ENCODE data around the gene BOC. TPM values are rescaled to one million over a fixed set of nuclear protein-coding genes. Genes with fewer than 3 reads are reported as not detected.

BOC gene
- polyA plus RNA-seq, 1 experiment: 17.7 TPM

DNA sequence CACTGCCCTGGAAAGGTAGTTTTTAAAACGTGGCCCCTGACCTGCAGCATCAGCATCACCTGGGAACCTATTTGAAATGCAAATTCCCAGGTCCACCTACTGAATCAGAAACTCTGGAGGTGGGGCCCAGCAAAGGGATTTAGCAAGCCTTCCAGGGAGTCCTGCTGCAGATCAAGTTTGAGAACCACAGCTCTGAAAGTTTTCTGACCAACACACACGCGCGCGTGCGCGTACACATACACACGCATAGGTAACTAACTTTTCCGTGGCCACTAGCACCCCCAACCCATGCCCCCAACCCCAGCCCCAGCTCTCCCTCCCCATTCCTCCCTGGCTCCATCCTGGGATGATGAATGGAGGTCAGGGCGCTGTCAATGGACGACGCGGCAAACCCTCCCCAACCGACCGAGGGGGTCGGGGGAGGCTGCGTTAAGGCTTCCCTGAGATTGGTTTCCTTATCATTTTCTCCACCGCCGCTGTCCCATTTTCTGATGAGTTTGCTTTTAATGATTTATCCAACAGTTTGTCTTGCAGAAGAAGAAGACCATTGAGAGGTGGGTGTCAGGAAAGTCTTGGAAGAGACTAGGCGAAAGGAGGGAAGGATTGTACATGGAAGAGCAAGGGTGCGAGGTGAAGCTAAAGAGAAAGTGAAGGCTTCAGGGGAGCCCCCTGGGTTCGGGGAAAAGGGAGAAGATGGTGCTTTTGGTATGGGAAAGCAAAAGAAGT is 590 bp upstream of the BOC start:
- no peaks in the 10 kb centered on the region for H3K36me3 ChIP-seq (ENCODE audit: control insufficient read depth, insufficient read depth, low read length)
- H3K27me3 ChIP-seq (ENCODE audit: control insufficient read depth, insufficient read depth, low read length): no peaks in the 10 kb centered on the region
- CTCF ChIA-PET: interaction anchor here (0.6 to 3.3 kb wide), 10 partner anchors 23 to 464 kb away, joined by 3 to 13 read pairs (median 4); no protein-coding TSS in a partner anchor
- peak overlapping the region; percentile 81 for H3K4me3 ChIP-seq (ENCODE audit: low read depth, low read length)
- POLR2A ChIA-PET: interaction anchor here (0.8 to 1.0 kb wide), 2 partner anchors 22 to 35 kb away, joined by 4 to 13 read pairs; no protein-coding TSS in a partner anchor
- TF ChIP-seq, protein P1, sequence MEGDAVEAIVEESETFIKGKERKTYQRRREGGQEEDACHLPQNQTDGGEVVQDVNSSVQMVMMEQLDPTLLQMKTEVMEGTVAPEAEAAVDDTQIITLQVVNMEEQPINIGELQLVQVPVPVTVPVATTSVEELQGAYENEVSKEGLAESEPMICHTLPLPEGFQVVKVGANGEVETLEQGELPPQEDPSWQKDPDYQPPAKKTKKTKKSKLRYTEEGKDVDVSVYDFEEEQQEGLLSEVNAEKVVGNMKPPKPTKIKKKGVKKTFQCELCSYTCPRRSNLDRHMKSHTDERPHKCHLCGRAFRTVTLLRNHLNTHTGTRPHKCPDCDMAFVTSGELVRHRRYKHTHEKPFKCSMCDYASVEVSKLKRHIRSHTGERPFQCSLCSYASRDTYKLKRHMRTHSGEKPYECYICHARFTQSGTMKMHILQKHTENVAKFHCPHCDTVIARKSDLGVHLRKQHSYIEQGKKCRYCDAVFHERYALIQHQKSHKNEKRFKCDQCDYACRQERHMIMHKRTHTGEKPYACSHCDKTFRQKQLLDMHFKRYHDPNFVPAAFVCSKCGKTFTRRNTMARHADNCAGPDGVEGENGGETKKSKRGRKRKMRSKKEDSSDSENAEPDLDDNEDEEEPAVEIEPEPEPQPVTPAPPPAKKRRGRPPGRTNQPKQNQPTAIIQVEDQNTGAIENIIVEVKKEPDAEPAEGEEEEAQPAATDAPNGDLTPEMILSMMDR (IDR thresholded peaks at IDR 0.05; ENCODE audit: insufficient read depth, low read depth, low read length): no peak
- DNase-seq (ENCODE audit: low read depth): no peak

DNA sequence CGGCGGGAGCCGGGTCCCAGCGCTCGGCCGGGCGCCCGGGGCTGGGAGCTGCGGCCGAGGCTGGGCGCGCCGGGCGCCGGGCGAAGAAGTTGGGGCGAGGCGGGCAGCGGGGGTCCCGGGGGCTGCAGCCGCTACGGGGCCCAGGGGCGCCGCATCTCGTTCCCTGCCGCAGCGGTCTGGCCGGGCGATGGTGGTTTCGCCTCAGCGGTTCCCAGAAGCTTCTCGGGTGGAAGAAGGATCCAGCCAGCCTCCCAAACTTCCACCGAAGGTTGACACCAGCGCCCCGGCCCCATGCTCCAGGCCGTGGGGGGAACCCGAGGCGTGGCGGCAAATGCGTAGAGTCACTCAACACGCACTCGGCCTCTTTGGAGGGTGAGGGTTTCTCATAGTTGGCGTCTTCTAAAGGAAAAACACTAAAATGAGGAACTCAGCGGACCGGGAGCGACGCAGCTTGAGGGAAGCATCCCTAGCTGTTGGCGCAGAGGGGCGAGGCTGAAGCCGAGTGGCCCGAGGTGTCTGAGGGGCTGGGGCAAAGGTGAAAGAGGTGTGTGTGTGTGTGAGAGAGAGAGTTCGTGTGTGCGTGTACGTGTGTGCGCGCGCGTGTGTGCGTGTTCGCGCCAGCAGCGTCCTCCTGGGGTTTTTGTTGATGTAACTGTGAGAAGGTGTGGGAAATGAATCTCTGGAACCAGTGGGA is 940 bp downstream of the BOC start:
- TF ChIP-seq, protein P1 (IDR thresholded peaks at IDR 0.05; ENCODE audit: insufficient read depth, low read depth, low read length): no peak
- no peak for DNase-seq (ENCODE audit: low read depth)
- CTCF ChIA-PET: interaction anchor here (0.7 to 3.3 kb wide), 4 partner anchors 75 to 1437 kb away, joined by 3 to 13 read pairs (median 4); no protein-coding TSS in a partner anchor
- H3K27me3 ChIP-seq (ENCODE audit: control insufficient read depth, insufficient read depth, low read length): no peaks in the 10 kb centered on the region
- peak overlapping the region; percentile 81 for H3K4me3 ChIP-seq (ENCODE audit: low read depth, low read length)
- POLR2A ChIA-PET: no interaction called here
- H3K36me3 ChIP-seq (ENCODE audit: control insufficient read depth, insufficient read depth, low read length): peaks cover 2% of the 10 kb centered on the region

DNA sequence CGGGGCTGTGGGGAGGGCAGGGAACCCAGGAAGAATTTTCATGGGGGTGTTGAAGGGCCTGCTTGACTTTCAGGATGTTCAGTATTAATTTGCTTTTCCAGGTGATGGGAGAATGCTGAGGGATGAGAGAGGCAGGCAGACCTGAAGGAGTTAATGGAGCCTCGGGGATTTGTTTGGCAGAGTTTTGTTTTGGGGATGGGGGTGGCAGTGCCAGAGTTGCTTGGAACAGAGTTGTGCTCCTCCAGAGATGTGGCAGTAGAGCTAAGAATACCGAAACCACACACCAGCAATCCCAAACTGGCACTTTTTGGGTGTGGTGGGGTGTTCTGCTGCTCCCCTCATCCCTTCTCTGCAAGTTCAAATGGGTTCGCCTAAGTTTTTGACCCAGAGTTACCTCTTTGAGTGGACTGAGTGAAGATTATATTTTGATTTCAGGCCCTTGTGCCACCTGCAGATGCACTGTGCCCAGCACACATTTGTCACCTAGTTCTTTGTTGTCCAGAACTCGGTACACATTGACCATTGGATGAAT is 1.6 kb downstream of the BOC start:
- Histone ChIP-seq H3K4me3 (ENCODE audit: low read depth, low read length) (peak overlapping the region; percentile 81), H3K36me3 (ENCODE audit: control insufficient read depth, insufficient read depth, low read length) (peaks cover 2% of the 10 kb centered on the region), H3K27me3 (ENCODE audit: control insufficient read depth, insufficient read depth, low read length) (no peaks in the 10 kb centered on the region)
- CTCF ChIA-PET: interaction anchor here (1.2 to 1.3 kb wide), 2 partner anchors 74 to 84 kb away, joined by 4 read pairs; no protein-coding TSS in a partner anchor
- DNase-seq (ENCODE audit: low read depth): no peak
- POLR2A ChIA-PET: no interaction called here
- TF ChIP-seq, protein P1 (IDR thresholded peaks at IDR 0.05; ENCODE audit: insufficient read depth, low read depth, low read length): no peak

DNA sequence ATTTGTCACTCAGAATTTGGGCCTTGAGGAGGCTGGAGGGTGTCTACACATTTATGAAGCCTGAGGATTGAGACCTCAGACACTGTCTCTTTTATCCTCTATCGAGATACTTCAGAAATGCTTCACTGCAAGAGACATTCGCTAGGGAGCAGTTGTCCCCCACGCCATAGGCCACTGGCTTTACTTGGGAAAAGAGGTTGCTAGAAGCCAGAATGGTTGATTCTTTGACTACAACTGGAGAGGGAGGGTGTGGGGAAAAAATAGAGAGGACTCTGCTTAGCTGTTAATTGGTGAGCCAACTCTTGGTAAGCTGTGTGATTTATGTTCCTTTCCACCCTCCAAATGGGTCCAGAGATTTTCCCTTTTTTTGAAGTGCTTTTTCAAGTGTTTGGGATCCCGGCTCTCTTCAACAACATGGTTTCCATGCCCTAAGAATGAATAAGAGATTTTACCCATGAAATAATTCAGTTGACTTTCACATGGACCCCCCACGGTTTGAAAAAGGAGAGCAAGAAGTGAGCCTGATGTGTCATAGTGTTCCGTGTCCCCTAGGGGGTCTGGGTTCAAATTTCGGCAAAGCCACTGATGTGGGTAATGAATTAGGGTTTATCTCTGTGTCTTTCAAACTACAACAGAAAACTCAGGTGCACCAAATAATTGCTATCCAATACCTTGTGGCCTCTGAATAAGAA is 2.7 kb downstream of the BOC start:
- Histone ChIP-seq H3K36me3 (ENCODE audit: control insufficient read depth, insufficient read depth, low read length) (peaks cover 8% of the 10 kb centered on the region), H3K27me3 (ENCODE audit: control insufficient read depth, insufficient read depth, low read length) (no peaks in the 10 kb centered on the region), H3K4me3 (ENCODE audit: low read depth, low read length) (no peak overlapping the region)
- TF ChIP-seq, protein P1 (IDR thresholded peaks at IDR 0.05; ENCODE audit: insufficient read depth, low read depth, low read length): no peak
- POLR2A ChIA-PET: no interaction called here
- CTCF ChIA-PET: no interaction called here
- no peak for DNase-seq (ENCODE audit: low read depth)
